DND-41 (cell line): Measurements from ENCODE around the gene MLF2.

Experiments used
- CTCF ChIP-seq: IDR thresholded peaks from 2 replicates; pipeline ENCODE4 v1.5.1; 2012; ENCODE audit warnings: borderline replicate concordance, low read length, moderate library complexity, mild to moderate bottlenecking; ENCODE audit not compliant: poor library complexity, severe bottlenecking; ENCODE audit errors: extremely low read depth
- EZH2 ChIP-seq: IDR thresholded peaks from 3 replicates; pipeline ENCODE4 v1.6.1; 2012; ENCODE audit warnings: borderline replicate concordance, low read depth, mild to moderate bottlenecking, moderate library complexity, low read length, inconsistent platforms; ENCODE audit not compliant: severe bottlenecking

DNA sequence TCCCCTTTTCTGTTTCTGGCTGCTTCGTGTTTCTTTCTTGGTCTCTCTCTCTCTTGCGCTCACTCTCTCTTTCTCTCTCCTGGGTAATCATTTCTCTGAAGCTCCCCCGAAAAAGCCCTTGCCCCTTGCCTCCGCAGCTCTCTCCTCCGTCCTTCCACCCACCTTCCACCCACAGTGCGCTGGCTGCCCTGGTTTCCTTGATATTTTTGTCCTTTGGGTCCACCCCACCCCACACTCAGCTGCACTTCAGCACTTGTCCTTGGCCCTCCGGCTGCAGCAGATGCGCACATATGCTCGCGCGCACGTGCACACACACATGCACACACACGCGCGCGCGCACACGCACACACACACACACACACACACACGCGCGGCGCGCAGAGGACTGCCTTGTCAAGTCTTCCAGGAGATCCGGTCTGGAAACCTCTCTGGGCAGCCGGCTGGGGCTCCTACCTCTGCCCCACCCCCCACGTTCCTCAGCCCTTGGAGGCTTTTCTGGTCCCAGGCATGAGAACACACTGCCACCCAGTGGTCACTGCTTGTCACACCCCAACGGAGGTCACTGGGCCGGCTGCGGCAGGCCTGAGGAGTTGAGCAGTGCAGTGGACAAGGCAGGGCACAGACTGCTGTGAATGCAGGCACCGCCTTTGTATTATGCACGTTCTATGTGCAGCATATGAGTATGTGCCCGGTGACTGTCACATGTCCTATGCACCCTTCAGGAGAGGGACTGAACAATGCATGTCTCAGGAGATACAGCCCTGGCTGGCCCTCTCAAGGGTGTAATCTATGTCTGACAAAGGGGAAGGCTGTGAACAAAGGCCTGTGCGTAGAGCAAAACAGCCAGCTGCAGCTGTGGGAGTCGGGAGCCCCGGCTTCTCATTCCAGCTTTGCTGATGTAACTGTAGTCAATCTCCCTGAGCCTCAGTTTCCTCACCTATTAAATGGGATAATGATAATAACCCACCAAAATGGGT is 25.9 kb upstream of the MLF2 start:
- TF ChIP-seq CTCF: peak; percentile 90
- peak; percentile 22 for TF ChIP-seq EZH2
